Nephron progenitor cell (in vitro differentiated cells): ENCODE measurements around the gene TTC3.

Source experiments
- DNase-seq: peaks from one replicate; pipeline ENCODE4 v3.0.0; 2021
- H3K27ac Mint-ChIP-seq: 2 replicates; pipeline ENCODE4 v1.8.0; 2021; ENCODE audit warnings: mild to moderate bottlenecking, moderate library complexity, mixed read lengths
- H3K27me3 Mint-ChIP-seq: 2 replicates; pipeline ENCODE4 v1.8.0; 2021; ENCODE audit warnings: mild to moderate bottlenecking, low read depth, mixed read lengths; ENCODE audit not compliant: poor library complexity
- H3K36me3 Mint-ChIP-seq: 2 replicates; pipeline ENCODE4 v1.8.0; 2021; ENCODE audit warnings: low read depth, mixed read lengths
- H3K4me1 Mint-ChIP-seq: 2 replicates; pipeline ENCODE4 v1.8.0; 2021; ENCODE audit warnings: mixed read lengths
- H3K4me3 Mint-ChIP-seq: 2 replicates; pipeline ENCODE4 v1.8.0; 2021; ENCODE audit warnings: mild to moderate bottlenecking, moderate library complexity, mixed read lengths
- H3K9me3 Mint-ChIP-seq: 2 replicates; pipeline ENCODE4 v1.8.0; 2021; ENCODE audit warnings: mild to moderate bottlenecking, moderate library complexity, mixed read lengths
- CTCF ChIP-seq: fragments of 200-600 bp; sonication (generic); IDR thresholded peaks from 2 replicates; pipeline ENCODE4 v1.5.0; 2021; ENCODE audit warnings: antibody characterized with exemption

Gene TTC3

GRCh38 chr21:37085726-37086125 is 12.7 kb downstream of the TTC3 start:
- no peak for DNase-seq
- Mint-ChIP-seq H3K27me3 (no peaks in the 10 kb centered on the region), H3K4me1 (no peaks in the 10 kb centered on the region), H3K36me3 (peaks cover 40% of the 10 kb centered on the region), H3K9me3 (peaks cover 10% of the 10 kb centered on the region), H3K27ac (no peak overlapping the region), H3K4me3 (no peak overlapping the region)
- no peak for TF ChIP-seq CTCF

GRCh38 chr21:37087188-37087587 is 14.1 kb downstream of the TTC3 start:
- Mint-ChIP-seq H3K4me3 (no peak overlapping the region), H3K9me3 (peaks cover 1% of the 10 kb centered on the region), H3K36me3 (peaks cover 34% of the 10 kb centered on the region), H3K27ac (no peak overlapping the region), H3K4me1 (no peaks in the 10 kb centered on the region), H3K27me3 (no peaks in the 10 kb centered on the region)
- DNase-seq = no peak
- TF ChIP-seq CTCF = no peak

GRCh38 chr21:37088186-37088735 is 15.2 kb downstream of the TTC3 start:
- Mint-ChIP-seq H3K4me1 (no peaks in the 10 kb centered on the region), H3K27me3 (no peaks in the 10 kb centered on the region), H3K27ac (no peak overlapping the region), H3K9me3 (no peaks in the 10 kb centered on the region), H3K4me3 (no peak overlapping the region), H3K36me3 (peaks cover 32% of the 10 kb centered on the region)
- TF ChIP-seq CTCF = no peak
- DNase-seq = no peak

- no peak overlapping the region for H3K27ac Mint-ChIP-seq
- no peaks in the 10 kb centered on the region for H3K4me1 Mint-ChIP-seq
- H3K4me3 Mint-ChIP-seq = no peak overlapping the region
- DNase-seq = no peak
- H3K9me3 Mint-ChIP-seq = no peaks in the 10 kb centered on the region
- no peak for TF ChIP-seq CTCF
- H3K27me3 Mint-ChIP-seq = no peaks in the 10 kb centered on the region
- peaks cover 50% of the 10 kb centered on the region for H3K36me3 Mint-ChIP-seq
Measured at GRCh38 chr21:37093977-37094376, 20.9 kb downstream of the TTC3 start.

- no peak for TF ChIP-seq CTCF
- H3K36me3 Mint-ChIP-seq = peaks cover 54% of the 10 kb centered on the region
- no peak for DNase-seq
- H3K4me1 Mint-ChIP-seq = no peaks in the 10 kb centered on the region
- no peak overlapping the region for H3K4me3 Mint-ChIP-seq
- peak overlapping the region; percentile 33 for H3K27ac Mint-ChIP-seq
- no peaks in the 10 kb centered on the region for H3K27me3 Mint-ChIP-seq
- no peaks in the 10 kb centered on the region for H3K9me3 Mint-ChIP-seq
Measured at GRCh38 chr21:37095821-37096220, 22.8 kb downstream of the TTC3 start.

- Mint-ChIP-seq H3K9me3 (peaks cover 3% of the 10 kb centered on the region), H3K4me3 (no peak overlapping the region), H3K4me1 (no peaks in the 10 kb centered on the region), H3K27ac (no peak overlapping the region), H3K36me3 (peaks cover 53% of the 10 kb centered on the region), H3K27me3 (no peaks in the 10 kb centered on the region)
- no peak for DNase-seq
- no peak for TF ChIP-seq CTCF
Measured at GRCh38 chr21:37098751-37099150, 25.7 kb downstream of the TTC3 start.
